Panc1 (cell line): ENCODE results near the gene AGBL1. TPM values are rescaled to one million over a fixed set of nuclear protein-coding genes. Genes with fewer than 3 reads are reported as not detected.

Source experiments
- ATAC-seq: fragments of 200-7000 bp; cut with Tn5 transposase; 2 replicates; pipeline ENCODE4 v1.9.1; 2020; ENCODE audit warnings: mild to moderate bottlenecking, moderate library complexity
- BruUV-seq: library from RNA; stranded (reverse); fragments of 400-500 nt; replicated peaks from 2 replicates; lab custom pipeline; 2021; lab: Mats Ljungman, UMichigan
- CTCF ChIA-PET: fragments of 300-600 bp; sonication (Branson Sonifier 250); formaldehyde crosslinking; loops from one replicate; lab custom pipeline; 2022; ENCODE audit warnings: antibody characterized with exemption; lab: Charles Lee
- POLR2A ChIA-PET: fragments of 300-600 bp; sonication (Branson Sonifier 250); formaldehyde crosslinking; loops from one replicate; lab custom pipeline; 2022; ENCODE audit warnings: antibody characterized with exemption; lab: Charles Lee
- DNase-seq: peaks from one replicate; pipeline ENCODE4 v3.0.0-alpha.2; 2010; ENCODE audit warnings: low read depth, low spot score
- H3K27ac ChIP-seq: 2 replicates; pipeline ENCODE4 v1.5.1; 2011; ENCODE audit warnings: mild to moderate bottlenecking, low read length, inconsistent platforms
- H3K27me3 ChIP-seq: fragments of 200-500 bp; sonication (Bioruptor generic); 2 replicates; pipeline ENCODE4 v1.6.0; 2014; ENCODE audit warnings: low read length, inconsistent platforms; ENCODE audit not compliant: control insufficient read depth, insufficient read depth
- H3K36me3 ChIP-seq: fragments of 200-500 bp; sonication (Bioruptor generic); 2 replicates; pipeline ENCODE4 v1.5.1; 2014; ENCODE audit warnings: inconsistent platforms, mild to moderate bottlenecking, low read length, moderate library complexity; ENCODE audit not compliant: control insufficient read depth, insufficient read depth
- H3K4me1 ChIP-seq: 2 replicates; pipeline ENCODE4 v1.5.1; 2011; ENCODE audit warnings: inconsistent platforms, mild to moderate bottlenecking, low read length, moderate library complexity; ENCODE audit not compliant: control insufficient read depth, insufficient read depth
- H3K4me3 ChIP-seq, 2 experiments: 2 replicates each; pipeline ENCODE4 v1.5.1; 2011 to 2012; ENCODE audit warnings: low read depth in 2 of 2, low read length in 2 of 2, mild to moderate bottlenecking in 2 of 2, inconsistent platforms in 1 of 2, moderate library complexity in 1 of 2
- H3K9me3 ChIP-seq: fragments of 200-500 bp; sonication (Bioruptor generic); 2 replicates; pipeline ENCODE4 v1.5.1; 2014; ENCODE audit warnings: low read depth, mild to moderate bottlenecking, inconsistent platforms, low read length, moderate library complexity; ENCODE audit not compliant: control insufficient read depth, insufficient read depth
- POLR2AphosphoS5 ChIP-seq: IDR thresholded peaks from 2 replicates; pipeline ENCODE4 v1.6.1; 2012; ENCODE audit warnings: mild to moderate bottlenecking, low read depth, low read length, moderate library complexity
- SIN3A ChIP-seq: IDR thresholded peaks from 2 replicates; pipeline ENCODE4 v1.6.1; 2012; ENCODE audit warnings: low read depth, mild to moderate bottlenecking, low read length, moderate library complexity, borderline replicate concordance; ENCODE audit not compliant: insufficient read depth
- TCF7L2 ChIP-seq: IDR thresholded peaks from 2 replicates; pipeline ENCODE4 v1.6.1; 2011; ENCODE audit warnings: mild to moderate bottlenecking, low read depth, low read length, inconsistent platforms
- in situ Hi-C: cut with HindIII; loops from 2 replicates; pipeline ENCODE4 v1.10.0; 2016; ENCODE audit warnings: low sequenced_read_pairs, low pct_unique_long_range_greater_than_20kb
- intact Hi-C: fragments of 100-400 bp; cut with micrococcal nuclease; formaldehyde crosslinking; loops from one replicate; pipeline ENCODE4 v1.10.0; 2022; ENCODE audit not compliant: unreplicated experiment
- total RNA-seq: library from RNA; stranded (reverse); gene quantifications from one replicate; pipeline ENCODE4 v1.2.1, GENCODE V29; 2021; ENCODE audit not compliant: unreplicated experiment
- TF ChIP-seq, protein P1 (sequence below), 2 experiments: IDR thresholded peaks; 2 replicates each; pipeline ENCODE4 v1.6.1; 2011 to 2012; ENCODE audit warnings: low read depth in 2 of 2, control low read depth in 1 of 2, low read length in 1 of 2, mild to moderate bottlenecking in 1 of 2, moderate library complexity in 1 of 2; ENCODE audit not compliant: insufficient read depth in 1 of 2
- TF ChIP-seq, protein P2 (sequence below): fragments of 450-650 bp; IDR thresholded peaks from 2 replicates; pipeline ENCODE4 v1.5.1; 2017; ENCODE audit warnings: mild to moderate bottlenecking

Gene AGBL1
- total RNA-seq, 1 experiment from 2014 or later, result not detected

- no peak overlapping the region for H3K27ac ChIP-seq
- H3K27me3 ChIP-seq, result no peaks in the 10 kb centered on the region
- no peaks in the 10 kb centered on the region for H3K4me1 ChIP-seq
- CTCF ChIA-PET, result no interaction called here
- no peak overlapping the region for H3K4me3 ChIP-seq
- in situ Hi-C loops, result no loop called here
- POLR2A ChIA-PET, result no interaction called here
- intact Hi-C loops, result no loop called here
- no TSS peak for BruUV-seq
- TF ChIP-seq, protein P1, sequence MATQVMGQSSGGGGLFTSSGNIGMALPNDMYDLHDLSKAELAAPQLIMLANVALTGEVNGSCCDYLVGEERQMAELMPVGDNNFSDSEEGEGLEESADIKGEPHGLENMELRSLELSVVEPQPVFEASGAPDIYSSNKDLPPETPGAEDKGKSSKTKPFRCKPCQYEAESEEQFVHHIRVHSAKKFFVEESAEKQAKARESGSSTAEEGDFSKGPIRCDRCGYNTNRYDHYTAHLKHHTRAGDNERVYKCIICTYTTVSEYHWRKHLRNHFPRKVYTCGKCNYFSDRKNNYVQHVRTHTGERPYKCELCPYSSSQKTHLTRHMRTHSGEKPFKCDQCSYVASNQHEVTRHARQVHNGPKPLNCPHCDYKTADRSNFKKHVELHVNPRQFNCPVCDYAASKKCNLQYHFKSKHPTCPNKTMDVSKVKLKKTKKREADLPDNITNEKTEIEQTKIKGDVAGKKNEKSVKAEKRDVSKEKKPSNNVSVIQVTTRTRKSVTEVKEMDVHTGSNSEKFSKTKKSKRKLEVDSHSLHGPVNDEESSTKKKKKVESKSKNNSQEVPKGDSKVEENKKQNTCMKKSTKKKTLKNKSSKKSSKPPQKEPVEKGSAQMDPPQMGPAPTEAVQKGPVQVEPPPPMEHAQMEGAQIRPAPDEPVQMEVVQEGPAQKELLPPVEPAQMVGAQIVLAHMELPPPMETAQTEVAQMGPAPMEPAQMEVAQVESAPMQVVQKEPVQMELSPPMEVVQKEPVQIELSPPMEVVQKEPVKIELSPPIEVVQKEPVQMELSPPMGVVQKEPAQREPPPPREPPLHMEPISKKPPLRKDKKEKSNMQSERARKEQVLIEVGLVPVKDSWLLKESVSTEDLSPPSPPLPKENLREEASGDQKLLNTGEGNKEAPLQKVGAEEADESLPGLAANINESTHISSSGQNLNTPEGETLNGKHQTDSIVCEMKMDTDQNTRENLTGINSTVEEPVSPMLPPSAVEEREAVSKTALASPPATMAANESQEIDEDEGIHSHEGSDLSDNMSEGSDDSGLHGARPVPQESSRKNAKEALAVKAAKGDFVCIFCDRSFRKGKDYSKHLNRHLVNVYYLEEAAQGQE (IDR thresholded peaks at IDR 0.05; ENCODE audit: insufficient read depth in 1 of 2, low read depth in 2 of 2, low read length in 1 of 2), result no peak
- TF ChIP-seq SIN3A (no peak), POLR2AphosphoS5 (no peak), TCF7L2 (no peak)
- TF ChIP-seq, protein P2, sequence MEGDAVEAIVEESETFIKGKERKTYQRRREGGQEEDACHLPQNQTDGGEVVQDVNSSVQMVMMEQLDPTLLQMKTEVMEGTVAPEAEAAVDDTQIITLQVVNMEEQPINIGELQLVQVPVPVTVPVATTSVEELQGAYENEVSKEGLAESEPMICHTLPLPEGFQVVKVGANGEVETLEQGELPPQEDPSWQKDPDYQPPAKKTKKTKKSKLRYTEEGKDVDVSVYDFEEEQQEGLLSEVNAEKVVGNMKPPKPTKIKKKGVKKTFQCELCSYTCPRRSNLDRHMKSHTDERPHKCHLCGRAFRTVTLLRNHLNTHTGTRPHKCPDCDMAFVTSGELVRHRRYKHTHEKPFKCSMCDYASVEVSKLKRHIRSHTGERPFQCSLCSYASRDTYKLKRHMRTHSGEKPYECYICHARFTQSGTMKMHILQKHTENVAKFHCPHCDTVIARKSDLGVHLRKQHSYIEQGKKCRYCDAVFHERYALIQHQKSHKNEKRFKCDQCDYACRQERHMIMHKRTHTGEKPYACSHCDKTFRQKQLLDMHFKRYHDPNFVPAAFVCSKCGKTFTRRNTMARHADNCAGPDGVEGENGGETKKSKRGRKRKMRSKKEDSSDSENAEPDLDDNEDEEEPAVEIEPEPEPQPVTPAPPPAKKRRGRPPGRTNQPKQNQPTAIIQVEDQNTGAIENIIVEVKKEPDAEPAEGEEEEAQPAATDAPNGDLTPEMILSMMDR, result no peak
- no peaks in the 10 kb centered on the region; the same call in 1 of the 2 replicates for H3K36me3 ChIP-seq
- ATAC-seq (no peak), DNase-seq (no peak)
- no peaks in the 10 kb centered on the region for H3K9me3 ChIP-seq
Observed at GRCh38 chr15:86481720-86482119, 402.0 kb downstream of the AGBL1 start.

DNA sequence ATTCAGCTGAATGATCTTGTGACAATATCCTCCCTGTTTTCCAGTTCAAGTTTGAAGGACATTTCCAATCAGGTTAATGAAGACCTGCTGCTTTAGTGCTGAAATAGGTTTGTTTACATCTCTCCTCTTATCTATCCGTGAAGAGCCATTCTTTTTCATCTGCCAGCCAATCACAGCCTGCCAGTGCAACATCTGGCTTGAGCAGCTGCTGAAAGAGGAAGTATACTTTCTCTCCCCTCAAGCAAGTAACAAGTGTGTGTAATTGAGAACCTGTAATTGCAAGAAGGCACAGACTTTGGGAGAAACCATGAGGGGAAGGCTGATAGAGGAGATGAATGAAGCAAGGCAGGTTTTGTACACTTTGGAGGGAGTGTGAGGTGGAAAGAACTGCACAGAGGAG is 404.3 kb downstream of the AGBL1 start:
- Histone ChIP-seq H3K27me3 (no peaks in the 10 kb centered on the region), H3K36me3 (no peaks in the 10 kb centered on the region; the same call in 1 of the 2 replicates), H3K4me3 (no peak overlapping the region), H3K9me3 (no peaks in the 10 kb centered on the region), H3K27ac (no peak overlapping the region), H3K4me1 (no peaks in the 10 kb centered on the region)
- no peak for ATAC-seq
- no TSS peak for BruUV-seq
- POLR2A ChIA-PET, result no interaction called here
- CTCF ChIA-PET, result no interaction called here
- no peak for TF ChIP-seq POLR2AphosphoS5
- TF ChIP-seq, protein P2, result no peak
- TF ChIP-seq SIN3A, result no peak
- TF ChIP-seq, protein P1 (IDR thresholded peaks at IDR 0.05; ENCODE audit: insufficient read depth in 1 of 2, low read depth in 2 of 2, low read length in 1 of 2), result no peak
- TF ChIP-seq TCF7L2, result no peak
- intact Hi-C loops (no loop called here), in situ Hi-C loops (no loop called here)
- DNase-seq, result no peak
